ENCODE data around the gene SLC25A47.
"Not testable (repeated sequence)": the region's sequence is repeated elsewhere in the genome, so short reads cannot be mapped to it uniquely, and the experiment has no call there.

SLC25A47 gene

GRCh38 chr14:100290607-100291304, 32.4 kb upstream of the SLC25A47 start:
- DNase-seq, result no peak

DNA sequence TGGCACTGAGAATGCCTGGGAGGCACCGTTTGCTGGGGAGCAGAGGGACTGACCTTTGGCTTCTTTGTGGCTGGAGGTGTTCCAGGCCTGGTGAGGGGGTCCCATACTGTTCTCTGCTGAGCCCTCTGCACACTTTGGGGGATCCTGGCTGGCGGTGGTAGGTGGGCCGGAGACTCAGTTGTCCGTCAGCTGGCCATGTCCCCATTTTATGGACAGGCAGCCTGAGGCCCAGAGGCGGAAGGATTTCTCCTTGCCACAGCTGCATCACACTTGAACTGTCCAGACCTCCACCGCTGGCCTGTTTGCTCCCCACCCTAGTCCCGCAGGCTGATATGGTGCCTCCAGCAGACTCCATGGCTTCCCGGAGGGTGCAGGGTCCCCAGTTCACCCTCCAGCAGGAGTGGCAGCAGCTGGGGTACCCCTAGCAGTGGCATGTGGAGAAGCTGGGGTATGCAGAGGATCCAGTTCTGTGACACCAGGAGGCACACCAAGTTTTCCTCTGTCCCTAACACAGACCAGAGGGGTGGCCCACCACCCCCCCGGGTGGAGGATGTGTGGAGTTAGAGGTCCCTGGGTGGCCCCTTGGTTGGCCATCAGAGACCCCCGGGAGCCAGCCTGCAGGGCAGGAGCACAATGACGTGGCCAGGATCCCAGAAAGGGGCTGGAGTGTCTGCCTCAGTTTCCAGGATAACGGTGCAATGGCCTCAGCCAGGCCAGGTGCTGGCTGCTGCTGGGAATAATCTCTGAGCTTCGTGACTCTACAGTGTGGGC, 31.6 kb upstream of the SLC25A47 start:
- DNase-seq, result no peak

DNA sequence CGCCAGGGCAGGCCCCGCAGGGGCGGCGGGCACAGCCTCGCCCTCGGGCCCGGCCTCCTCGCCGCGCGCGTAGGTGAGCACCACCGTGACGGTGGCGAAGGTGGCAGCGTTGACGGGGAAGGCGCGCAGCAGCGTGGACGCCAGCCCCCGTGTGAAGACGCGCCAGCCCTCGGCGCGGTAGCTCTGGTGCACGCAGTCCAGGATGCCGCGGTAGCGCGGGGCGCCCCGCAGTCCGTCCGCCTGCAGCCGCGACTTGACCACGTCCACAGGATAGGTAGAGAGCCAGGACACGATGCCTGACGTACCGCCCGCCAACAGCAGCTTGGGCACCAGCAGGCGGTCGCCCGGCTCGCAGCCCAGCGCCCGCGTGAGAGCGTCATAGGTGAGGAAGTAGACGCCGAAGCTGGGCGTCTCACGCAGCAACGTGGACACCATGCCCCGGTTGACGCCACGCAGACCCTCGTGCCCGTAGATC, 30.8 kb upstream of the SLC25A47 start:
- DNase-seq, result no peak

DNA sequence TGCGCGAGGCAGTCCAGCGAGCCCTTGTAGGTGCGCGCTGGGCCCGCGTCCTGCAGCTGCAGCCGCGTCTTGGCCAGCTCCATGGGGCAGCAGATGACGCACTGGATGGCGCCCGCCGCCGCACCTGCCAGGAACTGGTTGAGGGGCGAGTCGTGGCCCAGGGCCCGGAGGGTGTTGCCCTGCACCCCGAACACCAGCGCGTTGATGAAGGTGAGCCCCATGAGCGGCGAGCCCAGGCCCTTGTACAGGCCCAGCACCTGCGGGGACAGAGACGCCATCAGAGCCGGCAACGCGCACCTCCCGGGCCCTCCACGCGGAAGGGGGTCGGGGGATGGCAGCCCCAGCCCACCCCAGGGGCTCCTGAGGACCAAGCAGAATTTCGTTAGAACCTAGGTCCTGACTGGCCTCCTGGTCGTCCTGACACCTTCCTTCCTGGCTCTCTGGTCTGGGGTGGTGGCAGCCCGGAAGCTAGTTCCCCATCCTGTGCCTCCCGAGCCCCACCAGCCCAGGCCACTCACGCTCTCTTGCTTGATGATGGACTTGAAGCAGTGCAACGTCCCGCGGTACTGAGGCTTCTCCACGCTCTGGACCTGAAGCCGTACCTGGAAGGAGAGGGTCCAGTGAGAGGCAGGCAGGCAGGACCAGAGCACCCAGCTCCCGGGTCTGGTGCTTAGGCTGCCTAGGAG, 30.2 kb upstream of the SLC25A47 start:
- DNase-seq, result no peak

GRCh38 chr14:100293497-100294212, 29.5 kb upstream of the SLC25A47 start:
- no peak for DNase-seq

DNA sequence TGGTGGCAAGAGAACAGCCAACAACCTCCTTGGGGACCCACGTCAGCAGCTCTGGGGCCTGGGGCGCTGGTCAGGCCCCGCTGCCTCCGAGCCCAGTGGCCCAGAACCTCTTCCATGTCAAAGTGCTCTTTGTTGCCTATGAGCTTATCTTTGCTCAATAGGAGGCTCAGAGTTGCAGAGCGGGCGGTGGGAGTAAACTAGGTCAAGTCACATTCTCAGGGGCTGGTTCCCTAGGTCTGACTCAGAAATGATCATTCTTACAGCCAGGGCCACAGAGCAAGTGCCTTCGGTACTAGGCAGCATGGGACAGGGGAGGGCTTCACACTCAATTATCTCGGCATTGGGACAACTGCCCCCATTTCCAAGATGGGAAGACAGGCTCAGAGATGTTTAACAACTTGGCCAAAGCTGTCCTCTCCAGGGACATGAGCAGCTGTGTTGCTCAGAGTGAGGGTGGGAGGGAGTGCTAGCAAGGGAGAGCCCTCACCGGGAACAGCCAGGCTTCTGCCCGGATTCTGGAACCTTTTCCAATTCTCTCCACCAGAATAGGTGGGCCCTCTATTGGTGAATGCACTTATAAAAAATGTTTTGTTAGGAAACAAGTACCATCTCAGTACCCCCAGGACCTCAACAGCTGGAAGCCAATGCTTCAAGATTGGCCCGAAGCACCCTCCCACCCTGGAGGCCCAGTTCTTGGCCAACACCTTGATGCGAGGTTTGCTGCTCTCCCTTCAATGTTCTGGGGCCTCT, 28.8 kb upstream of the SLC25A47 start:
- no peak for DNase-seq

DNA sequence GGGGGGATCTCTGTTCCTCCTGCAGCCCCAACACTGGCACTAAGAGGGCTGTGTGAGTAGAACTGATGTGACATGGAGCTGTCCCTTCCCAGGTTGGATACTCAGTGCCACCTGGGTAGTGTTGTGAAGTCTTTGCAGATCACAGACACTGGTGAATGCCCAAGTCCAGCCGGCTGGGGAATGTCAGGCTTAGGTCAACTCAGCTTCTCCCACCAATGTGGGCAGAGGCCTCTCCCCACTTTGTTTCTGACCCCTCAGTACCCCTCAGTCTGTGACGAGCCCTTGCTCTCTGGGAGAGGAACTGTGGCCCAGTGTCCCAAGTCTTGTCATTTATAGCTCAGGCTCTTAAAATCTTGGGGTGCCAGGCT, 28.2 kb upstream of the SLC25A47 start:
- no peak for DNase-seq

DNA sequence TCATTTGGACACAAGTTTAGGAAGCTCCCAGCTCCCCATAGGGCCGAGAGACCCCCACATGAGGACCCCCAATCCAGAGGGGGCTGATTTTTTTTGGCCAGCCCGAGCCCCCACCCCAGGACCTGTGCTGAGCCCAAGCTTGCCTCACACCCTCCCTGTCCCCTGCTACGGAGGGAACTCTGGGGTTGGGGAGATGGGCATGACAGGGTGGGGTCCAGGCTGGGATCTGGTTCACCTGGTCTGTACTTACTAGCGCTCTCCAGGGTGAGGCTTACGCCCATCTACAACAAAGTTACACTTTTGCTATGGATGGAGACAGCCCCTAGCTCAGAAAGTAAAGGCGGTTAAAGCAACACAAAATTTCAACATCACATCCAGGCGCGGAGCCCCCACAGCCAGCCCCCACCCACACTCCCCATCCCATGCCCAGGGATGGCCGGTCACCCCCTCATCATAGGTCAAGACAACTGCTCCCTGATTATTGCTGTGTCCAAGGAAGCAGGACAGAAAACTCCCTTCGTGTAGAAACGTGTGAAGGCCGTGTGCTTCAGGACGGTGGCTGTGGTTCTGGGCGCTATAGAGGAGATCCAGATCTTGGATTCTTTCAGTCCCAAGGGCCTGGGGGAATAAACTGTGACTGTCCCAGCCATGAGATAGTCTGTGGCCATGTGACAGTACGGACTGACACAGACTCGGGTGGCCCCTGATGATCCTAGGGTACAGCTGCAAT, 27.6 kb upstream of the SLC25A47 start:
- no peak for DNase-seq

GRCh38 chr14:100296106-100296651, 27.0 kb upstream of the SLC25A47 start:
- DNase-seq, result no peak

- DNase-seq, result not testable (repeated sequence)
These were observed 26.4 kb upstream of the SLC25A47 start for GRCh38 chr14:100296729-100297128.

- no peak for DNase-seq
These were observed 25.5 kb upstream of the SLC25A47 start for GRCh38 chr14:100297320-100298300.

GRCh38 chr14:100298551-100299237, 24.4 kb upstream of the SLC25A47 start:
- no peak for DNase-seq

DNA sequence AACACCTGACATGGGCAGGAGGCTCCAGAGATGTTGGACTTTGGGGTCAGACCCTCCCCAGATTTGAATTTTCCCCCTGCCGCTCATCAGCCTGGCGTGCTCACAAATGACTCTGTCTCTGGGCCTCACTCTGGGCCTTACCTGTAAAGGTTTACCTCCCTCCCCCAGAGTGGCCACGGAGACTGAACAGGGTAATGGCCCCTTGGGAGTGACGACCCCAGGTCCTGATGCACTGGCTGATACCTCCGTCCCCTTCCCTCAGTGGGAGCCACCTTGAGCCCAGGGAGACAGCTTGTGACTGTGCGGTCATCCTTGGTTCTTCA, 23.9 kb upstream of the SLC25A47 start:
- DNase-seq, result no peak

DNA sequence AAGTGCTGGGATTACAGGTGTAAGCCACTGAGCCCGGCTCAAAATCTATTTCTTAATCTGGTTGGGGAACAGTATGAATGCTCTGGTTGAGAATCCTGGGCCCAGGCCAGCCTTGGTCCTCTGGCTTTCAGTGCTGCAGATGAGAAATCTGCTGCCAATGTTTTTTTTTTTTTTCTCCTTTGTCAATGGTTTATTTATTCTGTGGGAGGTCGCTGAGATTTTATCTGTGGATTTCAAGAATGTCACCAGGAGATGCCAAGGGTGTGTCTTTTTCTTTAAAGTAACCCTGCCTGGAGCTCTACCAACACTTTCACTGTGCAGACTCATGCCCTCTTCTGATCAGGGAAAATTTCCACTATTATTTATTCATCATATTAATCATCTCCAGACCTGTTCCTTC, 20.5 kb upstream of the SLC25A47 start:
- DNase-seq, result no peak

DNA sequence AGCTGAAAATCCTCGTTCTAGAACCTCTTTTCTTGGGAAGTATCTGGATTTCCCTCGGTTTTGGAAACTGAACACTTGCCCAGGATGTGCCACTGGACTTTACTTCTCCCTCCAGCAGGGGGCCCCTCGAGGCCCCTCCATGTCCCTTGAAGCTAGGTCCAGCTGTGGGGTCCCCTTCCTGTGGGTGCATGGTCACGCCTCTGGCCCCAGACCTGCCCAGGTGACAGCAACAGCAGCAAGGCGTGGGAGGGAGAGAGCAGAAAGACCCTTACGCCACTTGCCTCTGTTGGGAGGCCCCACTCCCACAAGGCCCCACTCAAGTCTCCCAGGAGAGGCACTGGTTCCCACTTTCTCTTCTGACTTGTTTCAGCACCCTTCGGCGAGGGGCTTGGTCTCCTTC, 20.0 kb upstream of the SLC25A47 start:
- DNase-seq, result no peak

- DNase-seq, result no peak
These were observed 19.2 kb upstream of the SLC25A47 start for GRCh38 chr14:100303925-100304324.

- peak; percentile 27 for DNase-seq
These were observed 18.3 kb upstream of the SLC25A47 start for GRCh38 chr14:100304825-100305323.

- no peak for DNase-seq
These were observed 17.6 kb upstream of the SLC25A47 start for GRCh38 chr14:100305324-100306100.
